ENCODE measurements around the gene FAM174C.

GRCh38 chr19:1275976-1276627 is 772 bp downstream of the FAM174C start:
- TF ChIP-seq ZNF341 (tag by site-specific recombination; IDR thresholded peaks at IDR 0.05; ENCODE audit: low read depth) (no peak), ATF2 (tag by site-specific recombination; IDR thresholded peaks at IDR 0.05; ENCODE audit: low read depth) (no peak), ZNF639 (tag by site-specific recombination; IDR thresholded peaks at IDR 0.05) (no peak), CTCF (tag by site-specific recombination; IDR thresholded peaks at IDR 0.05) (no peak), ZNF501 (tag by site-specific recombination; IDR thresholded peaks at IDR 0.05) (0 out of 2 replicates have a peak, but pooled peaks have one; percentile 35), ELK4 (IDR thresholded peaks at IDR 0.05; ENCODE audit: borderline replicate concordance, low read depth, low read length) (no peak)
